ENCODE measurements around the gene ZNF608.

Gene ZNF608

GRCh38 chr5:124752854-124753720, 6.6 kb upstream of the ZNF608 start:
- DNase-seq: no peak

- no peak for DNase-seq
Measured at GRCh38 chr5:124751031-124751430, 4.6 kb upstream of the ZNF608 start.

- DNase-seq: peak; percentile 14
Measured at GRCh38 chr5:124748687-124749594, 2.5 kb upstream of the ZNF608 start.

- no peak for DNase-seq
Measured at GRCh38 chr5:124747791-124748686, 1.6 kb upstream of the ZNF608 start.

GRCh38 chr5:124746916-124747790, 714 bp upstream of the ZNF608 start:
- DNase-seq: no peak

- no peak for DNase-seq
Measured at GRCh38 chr5:124745007-124745927, 1.2 kb downstream of the ZNF608 start.

GRCh38 chr5:124744170-124744971, 2.1 kb downstream of the ZNF608 start:
- DNase-seq: no peak

GRCh38 chr5:124743602-124744169, 2.8 kb downstream of the ZNF608 start:
- no peak for DNase-seq

GRCh38 chr5:124742983-124743601, 3.3 kb downstream of the ZNF608 start:
- no peak for DNase-seq

GRCh38 chr5:124742521-124742920, 3.9 kb downstream of the ZNF608 start:
- DNase-seq: no peak

GRCh38 chr5:124741711-124742496, 4.5 kb downstream of the ZNF608 start:
- DNase-seq: no peak

GRCh38 chr5:124740991-124741583, 5.4 kb downstream of the ZNF608 start:
- DNase-seq: no peak

- DNase-seq: no peak
Measured at GRCh38 chr5:124740071-124740470, 6.4 kb downstream of the ZNF608 start.

GRCh38 chr5:124739634-124740025, 6.8 kb downstream of the ZNF608 start:
- no peak for DNase-seq

GRCh38 chr5:124738681-124739633, 7.5 kb downstream of the ZNF608 start:
- DNase-seq: no peak

- no peak for DNase-seq
Measured at GRCh38 chr5:124737651-124738050, 8.8 kb downstream of the ZNF608 start.
